ENCODE measurements around the gene DNM1.
"Not testable (repeated sequence)": the region's sequence is repeated elsewhere in the genome, so short reads cannot be mapped to it uniquely, and the experiment has no call there.

DNM1 gene

DNA sequence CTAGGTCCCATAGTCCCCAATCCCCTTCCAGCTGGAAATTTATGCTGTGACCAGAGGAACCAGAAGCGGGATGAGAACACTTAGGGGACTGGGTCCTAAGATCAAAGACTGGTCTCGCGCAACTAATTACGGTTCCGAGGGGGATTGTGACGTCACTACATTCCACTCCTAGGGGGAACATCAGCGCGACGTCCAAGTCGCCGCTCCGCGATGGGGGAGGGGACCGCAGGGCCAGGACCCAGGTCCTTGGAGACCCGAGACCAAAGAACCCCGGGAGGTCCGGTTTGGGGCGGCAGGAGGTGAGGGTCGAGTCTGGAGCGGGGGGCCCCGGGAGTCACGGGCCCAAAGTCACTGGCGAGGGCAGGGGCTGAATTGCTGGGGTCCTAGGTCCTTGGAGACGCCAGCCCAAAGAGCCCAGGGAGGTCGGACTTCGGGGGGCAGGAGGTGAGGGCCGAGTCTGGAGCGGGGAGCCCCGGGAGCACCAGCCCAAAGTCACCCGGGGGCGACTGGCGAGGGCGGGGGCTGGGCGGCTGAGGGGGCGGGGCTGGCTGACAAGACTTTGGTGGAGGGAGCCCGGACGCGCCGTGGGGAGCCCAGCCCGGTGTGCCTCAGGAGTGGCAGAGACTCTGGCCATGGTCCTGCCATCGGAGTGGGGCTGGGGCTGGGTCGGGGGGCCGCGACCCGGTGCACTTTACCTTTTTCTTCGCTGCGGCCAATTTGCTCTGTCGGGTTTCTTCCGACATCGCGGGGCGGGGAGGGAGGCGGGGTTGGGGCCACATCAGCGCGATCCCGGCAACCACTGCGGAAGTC lies 72.2 kb downstream of the DNM1 start, which contains the start of gene GOLGA2:
GOLGA2 (minus strand) TSS at position 810 of the 810 bp plus-strand sequence; CDS start at position 779, 31 bp downstream.
- TF ChIP-seq, protein P1, sequence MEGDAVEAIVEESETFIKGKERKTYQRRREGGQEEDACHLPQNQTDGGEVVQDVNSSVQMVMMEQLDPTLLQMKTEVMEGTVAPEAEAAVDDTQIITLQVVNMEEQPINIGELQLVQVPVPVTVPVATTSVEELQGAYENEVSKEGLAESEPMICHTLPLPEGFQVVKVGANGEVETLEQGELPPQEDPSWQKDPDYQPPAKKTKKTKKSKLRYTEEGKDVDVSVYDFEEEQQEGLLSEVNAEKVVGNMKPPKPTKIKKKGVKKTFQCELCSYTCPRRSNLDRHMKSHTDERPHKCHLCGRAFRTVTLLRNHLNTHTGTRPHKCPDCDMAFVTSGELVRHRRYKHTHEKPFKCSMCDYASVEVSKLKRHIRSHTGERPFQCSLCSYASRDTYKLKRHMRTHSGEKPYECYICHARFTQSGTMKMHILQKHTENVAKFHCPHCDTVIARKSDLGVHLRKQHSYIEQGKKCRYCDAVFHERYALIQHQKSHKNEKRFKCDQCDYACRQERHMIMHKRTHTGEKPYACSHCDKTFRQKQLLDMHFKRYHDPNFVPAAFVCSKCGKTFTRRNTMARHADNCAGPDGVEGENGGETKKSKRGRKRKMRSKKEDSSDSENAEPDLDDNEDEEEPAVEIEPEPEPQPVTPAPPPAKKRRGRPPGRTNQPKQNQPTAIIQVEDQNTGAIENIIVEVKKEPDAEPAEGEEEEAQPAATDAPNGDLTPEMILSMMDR (IDR thresholded peaks at IDR 0.05; ENCODE audit: low read depth, low read length) = no peak
- no peak for DNase-seq (ENCODE audit: extremely low read depth, low read depth)

DNA sequence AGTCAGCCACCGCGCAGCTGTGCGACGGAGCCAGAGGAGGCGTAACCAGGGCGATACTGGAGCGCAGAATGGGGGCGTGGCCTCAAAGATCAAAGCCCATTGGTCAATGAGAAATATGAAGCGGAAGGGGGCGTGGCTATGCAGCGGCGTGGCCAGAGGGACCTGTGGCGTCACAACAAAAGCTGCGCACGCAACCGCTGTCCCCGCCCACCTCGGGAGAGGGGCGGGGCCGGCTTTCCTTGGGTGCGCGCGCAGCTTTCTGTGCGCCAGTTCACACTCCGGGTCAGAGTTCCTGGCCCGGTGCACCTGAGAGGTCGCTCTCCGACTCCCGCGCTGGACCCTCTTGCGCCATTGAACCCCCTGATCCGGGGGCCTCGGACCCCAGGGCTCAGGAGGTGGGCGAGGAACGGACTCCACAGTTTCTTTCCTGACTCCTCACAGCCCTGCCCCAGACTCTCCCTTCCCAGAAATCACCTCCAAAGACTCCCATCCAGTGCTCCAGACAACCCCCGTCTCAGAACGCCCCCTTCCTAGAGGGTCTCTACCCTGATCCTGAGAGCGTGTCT lies 72.9 kb downstream of the DNM1 start, which contains the start of gene SWI5:
SWI5 (plus strand) TSS at position 269 of the 566 bp plus-strand sequence.
- DNase-seq (ENCODE audit: extremely low read depth, low read depth) = peak; percentile 99
- TF ChIP-seq, protein P1 (IDR thresholded peaks at IDR 0.05; ENCODE audit: low read depth, low read length) = no peak

DNA sequence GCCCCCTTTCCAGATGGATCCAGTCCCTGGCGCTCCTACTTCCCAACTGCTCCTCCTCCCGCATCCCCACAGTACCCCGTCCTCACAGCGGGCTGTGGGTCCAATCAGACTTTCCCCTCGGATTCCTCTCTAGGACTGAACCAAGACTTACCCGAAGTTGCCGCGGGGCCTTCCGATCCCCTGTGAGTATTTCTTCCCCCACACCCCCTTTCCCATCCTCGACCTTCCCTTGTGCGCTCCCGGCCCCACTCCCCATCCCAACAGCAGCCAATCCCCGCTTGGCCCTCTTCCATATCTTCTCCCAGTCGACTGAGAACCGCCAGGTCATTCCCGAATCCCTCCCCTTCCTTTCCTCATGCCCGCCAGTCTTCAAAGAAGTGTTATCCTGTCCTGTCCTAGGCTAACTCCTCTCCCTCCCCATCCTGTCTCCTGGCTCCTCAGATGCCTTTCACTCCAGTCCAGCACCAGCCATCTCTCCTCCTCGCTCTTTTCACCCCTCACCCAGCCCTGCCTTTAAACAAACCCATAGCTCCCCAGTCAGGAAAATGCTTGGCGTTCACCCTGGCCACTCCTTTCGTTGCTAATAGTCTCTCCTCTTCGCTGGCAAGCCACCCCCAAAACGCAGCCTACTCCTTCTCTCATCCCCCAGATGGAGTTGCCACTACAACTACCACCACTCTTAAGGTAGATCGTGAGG lies 73.5 kb downstream of the DNM1 start:
- TF ChIP-seq, protein P1 (IDR thresholded peaks at IDR 0.05; ENCODE audit: low read depth, low read length) = no peak
- DNase-seq (ENCODE audit: extremely low read depth, low read depth) = no peak

DNA sequence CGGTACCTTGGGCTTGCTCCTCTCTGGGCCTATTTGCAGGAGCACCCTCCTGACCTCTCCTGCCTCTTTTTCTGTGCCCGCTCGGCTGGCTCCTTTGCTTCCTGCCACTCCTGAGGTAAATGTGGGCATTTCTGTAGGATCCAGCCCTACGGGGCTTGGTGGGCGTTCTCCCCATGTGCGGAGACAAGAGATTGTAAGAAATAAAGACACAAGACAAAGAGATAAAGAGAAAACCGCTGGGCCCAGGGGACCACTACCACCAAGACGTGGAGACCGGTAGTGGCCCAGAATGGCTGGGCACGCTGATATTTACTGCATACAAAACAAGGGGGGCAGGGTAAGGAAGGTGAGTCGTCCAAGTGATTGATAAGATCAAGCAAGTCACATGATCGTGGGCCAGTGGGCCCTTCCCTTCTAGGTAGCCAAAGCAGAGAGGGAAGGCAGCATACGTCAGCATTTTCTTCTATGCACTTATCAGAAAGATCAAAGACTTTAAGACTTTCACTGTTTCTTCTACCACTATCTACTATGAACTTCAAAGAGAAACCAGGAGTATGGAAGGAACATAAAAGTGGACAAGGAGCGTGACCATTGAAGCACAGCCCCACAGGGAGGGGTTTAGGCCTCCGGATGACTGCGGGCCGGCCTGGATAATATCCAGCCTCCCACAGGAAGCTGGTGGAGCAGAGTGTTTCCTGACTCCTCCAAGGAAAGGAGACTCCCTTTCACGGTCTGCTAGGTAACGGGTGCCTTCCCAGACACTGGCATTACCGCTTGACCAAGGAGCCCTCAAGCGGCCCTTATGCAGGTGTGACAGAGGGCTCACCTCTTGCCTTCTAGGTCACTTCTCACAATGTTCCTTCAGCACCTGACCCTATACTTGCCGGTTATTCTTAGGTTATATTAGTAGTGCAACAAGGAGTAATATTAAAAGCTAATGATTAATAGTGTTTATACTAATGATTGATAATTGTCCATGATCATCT lies 76.2 kb downstream of the DNM1 start:
- not testable (repeated sequence) for DNase-seq (ENCODE audit: extremely low read depth, low read depth)

DNA sequence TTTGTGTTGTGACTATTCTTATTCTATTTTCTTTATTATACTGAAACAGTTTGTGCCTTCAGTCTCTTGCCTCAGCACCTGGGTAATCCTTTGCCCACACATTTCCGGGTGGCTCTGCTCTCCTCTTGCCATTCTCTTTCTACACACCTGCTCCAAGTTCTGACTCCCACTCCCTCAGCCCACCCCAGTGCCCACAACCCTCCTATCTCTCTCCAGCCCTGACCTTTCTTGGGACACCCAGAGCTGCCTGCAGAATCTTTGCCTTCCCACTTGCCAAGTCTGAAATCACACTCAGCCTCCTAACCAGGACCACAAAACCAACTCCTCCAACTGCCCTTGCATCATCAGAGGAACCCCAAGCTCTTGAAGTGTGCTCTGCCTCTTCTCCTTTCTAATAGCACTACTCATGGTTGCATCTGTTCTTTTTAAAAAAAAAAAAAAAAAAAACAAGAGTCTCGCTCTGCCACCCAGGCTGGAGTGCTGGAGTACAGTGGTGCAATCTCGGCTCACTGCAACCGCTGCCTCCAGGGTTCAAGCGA lies 77.0 kb downstream of the DNM1 start:
- no peak for DNase-seq (ENCODE audit: extremely low read depth, low read depth)
- TF ChIP-seq, protein P1 (IDR thresholded peaks at IDR 0.05; ENCODE audit: low read depth, low read length) = no peak

DNA sequence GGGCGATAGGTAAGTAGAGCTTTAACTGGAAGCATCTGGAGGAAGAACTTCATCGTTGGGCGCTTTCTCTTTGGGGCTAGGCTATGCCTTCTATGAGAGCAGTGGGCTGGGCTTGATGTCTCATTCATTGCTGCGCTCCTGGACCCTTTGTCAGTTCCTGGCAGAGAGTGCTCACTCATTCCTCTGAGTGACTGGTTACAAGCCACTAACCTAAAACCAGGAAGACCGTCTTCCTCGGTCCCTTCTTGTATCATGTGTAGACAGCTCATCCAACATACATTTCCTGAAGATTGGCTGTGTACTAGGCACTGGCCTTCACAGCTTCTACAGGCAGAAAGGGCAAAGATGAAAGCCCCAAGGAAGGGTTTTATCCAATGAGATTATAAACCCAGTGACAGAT lies 79.3 kb downstream of the DNM1 start:
- DNase-seq (ENCODE audit: extremely low read depth, low read depth) = no peak
- TF ChIP-seq, protein P1 (IDR thresholded peaks at IDR 0.05; ENCODE audit: low read depth, low read length) = no peak

Data from AG09319 (cell line).